ENCODE results near the gene PKD1L1. TPM values are rescaled to one million over a fixed set of nuclear protein-coding genes. Genes with fewer than 3 reads are reported as not detected.

Gene PKD1L1
- total RNA-seq, 2 experiments from 2014 or later: 0.06 to 0.19 TPM

- DNase-seq (no peak), ATAC-seq (no peak)
- H3K9me3 Mint-ChIP-seq (ENCODE audit: low read depth): no peaks in the 10 kb centered on the region
- no peak overlapping the region for H3K27ac Mint-ChIP-seq
- CTCF ChIA-PET: no interaction called here
- no peaks in the 10 kb centered on the region for H3K4me1 Mint-ChIP-seq
- H3K4me3 Mint-ChIP-seq: no peak overlapping the region
- no peaks in the 10 kb centered on the region for H3K36me3 Mint-ChIP-seq
- H3K27me3 Mint-ChIP-seq: peaks cover 3% of the 10 kb centered on the region
These were observed 102.0 kb downstream of the PKD1L1 start for GRCh38 chr7:47846138-47846836.

- Mint-ChIP-seq H3K4me3 (no peak overlapping the region), H3K36me3 (no peaks in the 10 kb centered on the region), H3K9me3 (ENCODE audit: low read depth) (no peaks in the 10 kb centered on the region), H3K27ac (no peak overlapping the region), H3K4me1 (no peaks in the 10 kb centered on the region), H3K27me3 (peaks cover 10% of the 10 kb centered on the region)
- CTCF ChIA-PET: no interaction called here
- ATAC-seq: no peak
- DNase-seq: no peak
These were observed 104.0 kb downstream of the PKD1L1 start for GRCh38 chr7:47844311-47844710.

GRCh38 chr7:47843291-47843690, 105.0 kb downstream of the PKD1L1 start:
- no peak overlapping the region for H3K27ac Mint-ChIP-seq
- no peak overlapping the region for H3K4me3 Mint-ChIP-seq
- ATAC-seq (no peak), DNase-seq (no peak)
- no peaks in the 10 kb centered on the region for H3K36me3 Mint-ChIP-seq
- no peaks in the 10 kb centered on the region for H3K4me1 Mint-ChIP-seq
- CTCF ChIA-PET: no interaction called here
- peaks cover 10% of the 10 kb centered on the region for H3K27me3 Mint-ChIP-seq
- no peaks in the 10 kb centered on the region for H3K9me3 Mint-ChIP-seq (ENCODE audit: low read depth)

- Mint-ChIP-seq H3K27ac (no peak overlapping the region), H3K4me3 (no peak overlapping the region), H3K4me1 (no peaks in the 10 kb centered on the region), H3K9me3 (ENCODE audit: low read depth) (no peaks in the 10 kb centered on the region), H3K27me3 (peaks cover 10% of the 10 kb centered on the region), H3K36me3 (no peaks in the 10 kb centered on the region)
- ATAC-seq (no peak), DNase-seq (no peak)
- CTCF ChIA-PET: no interaction called here
These were observed 108.9 kb downstream of the PKD1L1 start for GRCh38 chr7:47839381-47839780.

- no peak for DNase-seq
- no peak for ATAC-seq
- Mint-ChIP-seq H3K4me1 (peaks cover 3% of the 10 kb centered on the region), H3K9me3 (ENCODE audit: low read depth) (no peaks in the 10 kb centered on the region), H3K36me3 (no peaks in the 10 kb centered on the region), H3K27ac (no peak overlapping the region), H3K4me3 (no peak overlapping the region), H3K27me3 (peaks cover 8% of the 10 kb centered on the region)
- CTCF ChIA-PET: no interaction called here
These were observed 110.4 kb downstream of the PKD1L1 start for GRCh38 chr7:47837826-47838225.

GRCh38 chr7:47836503-47837202, 111.6 kb downstream of the PKD1L1 start:
- no peak overlapping the region for H3K4me3 Mint-ChIP-seq
- CTCF ChIA-PET: no interaction called here
- no peak for DNase-seq
- H3K27ac Mint-ChIP-seq: no peak overlapping the region
- no peak for ATAC-seq
- H3K27me3 Mint-ChIP-seq: peaks cover 7% of the 10 kb centered on the region
- H3K9me3 Mint-ChIP-seq (ENCODE audit: low read depth): no peaks in the 10 kb centered on the region
- peaks cover 5% of the 10 kb centered on the region for H3K4me1 Mint-ChIP-seq
- no peaks in the 10 kb centered on the region for H3K36me3 Mint-ChIP-seq

- Mint-ChIP-seq H3K36me3 (no peaks in the 10 kb centered on the region), H3K4me3 (no peak overlapping the region), H3K27me3 (peaks cover 4% of the 10 kb centered on the region), H3K9me3 (ENCODE audit: low read depth) (no peaks in the 10 kb centered on the region), H3K4me1 (peaks cover 5% of the 10 kb centered on the region), H3K27ac (no peak overlapping the region)
- DNase-seq (no peak), ATAC-seq (no peak)
- CTCF ChIA-PET: no interaction called here
These were observed 112.2 kb downstream of the PKD1L1 start for GRCh38 chr7:47836080-47836479.

- no peaks in the 10 kb centered on the region for H3K9me3 Mint-ChIP-seq (ENCODE audit: low read depth)
- H3K27ac Mint-ChIP-seq: no peak overlapping the region
- peaks cover 5% of the 10 kb centered on the region for H3K4me1 Mint-ChIP-seq
- peaks cover 4% of the 10 kb centered on the region for H3K27me3 Mint-ChIP-seq
- DNase-seq (no peak), ATAC-seq (no peak)
- H3K36me3 Mint-ChIP-seq: no peaks in the 10 kb centered on the region
- CTCF ChIA-PET: no interaction called here
- no peak overlapping the region for H3K4me3 Mint-ChIP-seq
These were observed 115.1 kb downstream of the PKD1L1 start for GRCh38 chr7:47833211-47833610.

GRCh38 chr7:47832105-47832715, 116.1 kb downstream of the PKD1L1 start:
- H3K27me3 Mint-ChIP-seq: peaks cover 8% of the 10 kb centered on the region
- DNase-seq: no peak
- H3K4me3 Mint-ChIP-seq: no peak overlapping the region
- H3K27ac Mint-ChIP-seq: no peak overlapping the region
- no peaks in the 10 kb centered on the region for H3K36me3 Mint-ChIP-seq
- H3K4me1 Mint-ChIP-seq: peaks cover 5% of the 10 kb centered on the region
- CTCF ChIA-PET: no interaction called here
- no peaks in the 10 kb centered on the region for H3K9me3 Mint-ChIP-seq (ENCODE audit: low read depth)
- ATAC-seq: no peak

- CTCF ChIA-PET: no interaction called here
- H3K4me1 Mint-ChIP-seq: peaks cover 5% of the 10 kb centered on the region
- no peaks in the 10 kb centered on the region for H3K36me3 Mint-ChIP-seq
- peaks cover 8% of the 10 kb centered on the region for H3K27me3 Mint-ChIP-seq
- no peak overlapping the region for H3K27ac Mint-ChIP-seq
- DNase-seq (no peak), ATAC-seq (no peak)
- no peak overlapping the region for H3K4me3 Mint-ChIP-seq
- no peaks in the 10 kb centered on the region for H3K9me3 Mint-ChIP-seq (ENCODE audit: low read depth)
These were observed 118.3 kb downstream of the PKD1L1 start for GRCh38 chr7:47830015-47830414.

- peaks cover 2% of the 10 kb centered on the region for H3K4me1 Mint-ChIP-seq
- H3K9me3 Mint-ChIP-seq (ENCODE audit: low read depth): no peaks in the 10 kb centered on the region
- CTCF ChIA-PET: no interaction called here
These were observed 120.4 kb downstream of the PKD1L1 start for GRCh38 chr7:47827871-47828270.

GRCh38 chr7:47827351-47827756, 120.9 kb downstream of the PKD1L1 start:
- ATAC-seq (no peak), DNase-seq (no peak)
- Mint-ChIP-seq H3K9me3 (ENCODE audit: low read depth) (no peaks in the 10 kb centered on the region), H3K4me3 (no peak overlapping the region), H3K27me3 (peaks cover 8% of the 10 kb centered on the region), H3K27ac (no peak overlapping the region), H3K36me3 (no peaks in the 10 kb centered on the region), H3K4me1 (no peaks in the 10 kb centered on the region)
- CTCF ChIA-PET: no interaction called here

More at GRCh38 chr7:47827871-47828270, 120.4 kb downstream of the PKD1L1 start:
- Mint-ChIP-seq H3K36me3 (no peaks in the 10 kb centered on the region), H3K4me3 (no peak overlapping the region), H3K27me3 (peaks cover 8% of the 10 kb centered on the region), H3K27ac (no peak overlapping the region)
- no peak for DNase-seq
- no peak for ATAC-seq

GRCh38 chr7:47826754-47827153, 121.5 kb downstream of the PKD1L1 start:
- H3K36me3 Mint-ChIP-seq: no peaks in the 10 kb centered on the region
- CTCF ChIA-PET: no interaction called here
- ATAC-seq (no peak), DNase-seq (no peak)
- no peak overlapping the region for H3K4me3 Mint-ChIP-seq
- no peak overlapping the region for H3K27ac Mint-ChIP-seq
- no peaks in the 10 kb centered on the region for H3K9me3 Mint-ChIP-seq (ENCODE audit: low read depth)
- H3K27me3 Mint-ChIP-seq: peaks cover 8% of the 10 kb centered on the region
- no peaks in the 10 kb centered on the region for H3K4me1 Mint-ChIP-seq

- Mint-ChIP-seq H3K4me1 (no peaks in the 10 kb centered on the region), H3K27me3 (peaks cover 4% of the 10 kb centered on the region), H3K4me3 (no peak overlapping the region), H3K36me3 (no peaks in the 10 kb centered on the region), H3K9me3 (ENCODE audit: low read depth) (no peaks in the 10 kb centered on the region), H3K27ac (no peak overlapping the region)
- ATAC-seq: no peak
- no peak for DNase-seq
- CTCF ChIA-PET: interaction anchor here (1.1 to 1.7 kb wide), 7 partner anchors 9 to 553 kb away, joined by 3 to 12 read pairs (median 5); no protein-coding TSS in a partner anchor
These were observed 128.7 kb downstream of the PKD1L1 start for GRCh38 chr7:47819607-47819920.
